ENCODE data around the gene SUMO4.

SUMO4 gene

DNA sequence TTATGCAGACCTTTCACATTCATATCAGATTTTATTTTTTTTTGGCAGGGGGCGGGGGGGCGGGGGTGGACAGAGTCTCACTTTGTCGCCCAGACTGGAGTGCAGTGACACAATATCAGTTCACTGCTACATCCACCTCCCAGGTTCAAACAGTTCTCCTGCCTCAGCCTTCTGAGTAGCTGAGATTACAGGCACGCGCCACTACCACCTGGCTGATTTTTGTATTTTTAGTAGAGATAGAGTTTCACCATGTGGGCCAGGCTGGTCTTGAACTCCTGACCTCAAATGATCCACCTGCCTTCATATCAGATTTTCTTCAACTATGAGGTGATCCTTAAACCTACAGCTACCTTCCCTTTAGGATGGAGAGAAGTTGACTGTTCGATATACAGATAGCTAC is 8.0 kb upstream of the SUMO4 start:
- no peak for DNase-seq

DNA sequence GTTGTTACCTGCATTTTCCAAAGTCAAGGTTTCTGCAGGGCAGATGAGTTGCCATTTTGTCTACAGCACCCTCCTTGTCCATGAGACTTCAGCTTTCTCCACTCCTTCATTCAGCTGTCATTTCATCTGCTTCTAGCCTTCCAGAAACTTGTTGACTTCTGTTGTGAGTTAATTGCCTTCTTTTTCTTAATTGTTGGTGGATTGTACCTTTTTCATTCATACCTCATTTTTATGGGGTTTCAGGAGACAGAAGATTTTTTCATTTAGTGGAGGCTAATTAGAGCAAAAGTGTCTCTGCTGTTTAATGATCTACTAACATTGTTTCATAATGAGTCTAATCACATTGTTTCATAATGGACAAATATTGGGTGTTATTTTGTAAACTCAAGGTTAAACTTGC is 7.5 kb upstream of the SUMO4 start:
- DNase-seq = no peak

DNA sequence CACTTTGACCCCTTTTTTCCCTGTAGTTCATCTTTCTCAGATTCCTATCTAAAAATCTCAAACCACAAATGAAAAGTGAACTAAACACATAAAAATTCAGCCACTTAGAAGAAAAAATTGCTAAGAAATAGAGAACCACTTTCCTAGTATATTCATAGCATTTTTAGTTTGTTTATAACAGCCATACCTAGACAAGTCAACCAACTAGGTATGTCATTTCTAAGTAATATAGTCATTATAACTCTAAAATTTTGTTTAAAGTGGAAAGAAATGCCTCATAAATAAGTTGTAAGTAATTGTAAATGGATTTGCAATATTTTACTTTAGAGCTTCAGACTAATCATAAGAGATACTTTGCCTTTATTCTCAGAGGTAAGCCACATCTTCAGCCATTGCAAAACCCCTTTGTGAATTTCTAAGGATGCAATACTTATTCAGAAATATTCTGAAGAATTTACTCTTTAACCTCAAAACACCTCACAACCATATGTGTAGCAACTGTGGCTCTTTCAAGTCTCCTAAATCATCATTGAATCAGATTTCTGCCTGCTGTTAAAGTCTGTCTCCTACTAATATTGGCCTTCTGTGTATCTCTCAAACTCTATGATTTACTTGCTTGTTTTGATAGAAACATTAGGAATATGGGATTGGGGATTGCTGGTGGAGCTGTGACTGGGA is 6.9 kb upstream of the SUMO4 start:
- no peak for DNase-seq

DNA sequence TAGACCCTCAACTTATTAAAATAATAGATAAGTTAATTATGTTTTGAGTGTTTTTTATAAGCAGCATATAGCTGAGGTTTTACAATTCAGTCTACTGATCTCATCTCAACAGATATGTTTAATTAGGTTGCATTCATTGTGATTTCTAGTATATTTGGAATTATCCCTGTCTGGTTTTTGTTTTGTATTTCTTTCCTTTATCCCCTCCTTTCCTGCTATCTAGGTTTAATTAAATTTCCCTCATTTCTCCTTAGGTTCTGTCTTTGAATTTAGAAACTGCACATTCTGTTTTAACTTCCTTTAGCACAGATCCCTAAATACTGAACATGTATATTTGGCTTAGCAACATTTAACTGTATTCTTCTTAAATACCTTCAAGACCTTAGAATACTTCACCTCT is 4.9 kb upstream of the SUMO4 start:
- DNase-seq = no peak

- no peak for DNase-seq
These were observed 2.7 kb upstream of the SUMO4 start for GRCh38 chr6:149397384-149397783.

DNA sequence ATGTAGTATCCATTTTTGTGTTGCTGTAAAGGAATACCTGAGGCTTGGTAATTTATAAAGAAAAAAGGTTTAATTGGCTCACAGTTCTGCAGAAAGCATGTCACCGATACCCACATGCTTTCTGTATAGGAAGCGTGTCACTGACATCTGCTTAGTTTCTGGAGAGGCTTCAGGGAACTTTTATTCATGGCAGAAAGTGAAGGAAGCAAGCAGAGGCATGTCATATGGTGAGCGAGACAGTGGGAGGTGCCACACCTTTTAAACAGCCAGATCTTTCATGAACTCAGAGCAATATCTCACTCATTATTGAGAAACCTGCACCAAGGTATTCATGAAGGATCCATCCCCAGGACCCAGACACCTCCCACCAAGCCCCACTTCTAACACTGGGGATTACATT is 3.5 kb downstream of the SUMO4 start:
- DNase-seq = no peak

GRCh38 chr6:149405823-149406765 is 6.0 kb downstream of the SUMO4 start:
- no peak for DNase-seq

DNA sequence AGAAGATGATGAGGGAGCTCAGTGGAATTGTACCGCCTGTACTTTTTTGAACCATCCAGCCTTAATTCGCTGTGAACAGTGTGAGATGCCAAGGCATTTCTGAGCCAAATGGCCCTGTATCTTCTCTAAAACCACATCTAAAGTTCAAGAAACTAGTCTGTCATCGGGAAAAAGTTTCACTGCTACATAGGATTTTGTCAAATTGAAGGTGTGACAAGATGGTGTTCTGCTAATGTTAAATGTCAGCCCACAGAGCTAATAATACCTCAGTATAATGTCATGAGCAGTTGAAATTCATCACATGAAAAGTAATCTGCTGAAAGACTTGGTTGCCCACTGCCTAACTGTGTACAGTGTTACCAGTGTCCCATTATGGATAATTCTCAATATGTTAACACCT is 9.6 kb downstream of the SUMO4 start:
- no peak for DNase-seq

- DNase-seq = no peak
These were observed 10.5 kb downstream of the SUMO4 start for GRCh38 chr6:149410557-149410956.

DNA sequence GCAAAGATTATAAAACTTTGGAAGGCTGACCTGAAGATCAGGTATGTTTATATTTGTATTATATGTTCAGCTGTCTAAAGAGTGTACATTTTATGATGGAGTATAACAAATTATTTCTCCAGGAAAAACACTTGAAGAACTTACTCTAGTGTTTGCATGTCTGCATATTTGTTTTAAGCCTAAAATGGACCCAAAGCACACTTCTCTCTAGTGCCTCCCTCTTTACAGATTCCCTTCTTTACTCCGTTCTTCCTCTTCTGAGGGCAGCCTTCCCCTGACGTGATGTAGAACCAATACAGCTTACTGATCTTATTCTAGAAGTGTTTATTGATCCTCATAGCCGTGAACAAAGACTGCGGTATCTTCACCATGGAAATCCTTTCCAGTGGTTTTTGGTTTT is 13.9 kb downstream of the SUMO4 start:
- no peak for DNase-seq

DNA sequence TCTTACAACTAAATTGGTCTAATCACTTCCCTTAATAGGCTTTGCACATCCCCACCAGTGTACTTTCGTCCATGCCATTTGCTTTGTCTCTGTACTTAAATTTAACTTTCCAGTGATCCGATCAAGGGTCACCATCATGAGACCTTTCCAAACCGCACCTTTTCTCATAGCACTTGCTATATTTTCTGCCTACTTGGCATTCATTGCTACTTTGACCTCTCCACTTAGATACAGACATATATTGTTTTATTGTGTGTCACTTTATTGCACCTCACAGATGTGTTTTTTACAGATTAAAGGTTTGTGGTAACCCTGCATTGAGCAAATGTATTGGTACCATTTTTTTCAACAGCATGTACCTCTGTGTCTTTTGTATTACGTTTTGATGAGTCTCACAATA is 14.8 kb downstream of the SUMO4 start:
- DNase-seq = no peak

DNA sequence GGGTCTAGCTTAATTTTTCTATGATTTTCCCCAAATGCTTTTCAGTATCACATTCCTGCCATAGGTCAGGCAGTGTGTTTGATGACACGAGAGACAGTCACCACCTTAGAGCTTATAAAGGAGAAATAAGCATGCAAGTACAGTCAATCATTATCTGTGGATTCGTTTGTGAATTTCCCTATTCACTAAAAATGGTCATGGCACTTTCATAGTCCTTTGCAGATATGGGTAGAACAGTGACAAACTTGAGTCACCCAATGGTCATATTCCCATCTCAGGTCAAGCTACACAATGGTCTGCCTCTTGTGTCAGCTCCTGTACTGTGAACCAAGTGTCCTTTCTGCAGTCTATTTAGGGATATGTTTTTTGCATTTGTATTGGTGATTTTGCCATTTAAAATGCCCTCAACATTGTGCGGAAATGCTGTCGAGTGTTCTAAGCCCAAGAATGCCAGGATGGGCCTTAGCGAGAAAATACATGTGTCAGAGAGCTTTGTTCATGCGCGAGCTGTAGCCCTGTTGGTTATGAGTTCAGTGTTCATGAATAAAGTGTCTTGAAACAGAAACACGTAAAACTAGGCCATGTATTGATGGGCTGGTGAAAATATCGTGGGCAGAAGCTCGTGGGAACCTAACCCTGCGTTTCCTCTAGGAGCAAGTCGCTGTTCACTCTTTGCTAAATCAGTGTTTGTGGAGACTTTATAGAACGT is 19.8 kb downstream of the SUMO4 start:
- DNase-seq = no peak

GRCh38 chr6:149421132-149421531 is 21.1 kb downstream of the SUMO4 start:
- no peak for DNase-seq

- DNase-seq = no peak
These were observed 22.5 kb downstream of the SUMO4 start for GRCh38 chr6:149422581-149422980.

- DNase-seq = no peak
These were observed 23.9 kb downstream of the SUMO4 start for GRCh38 chr6:149423964-149424440.

GRCh38 chr6:149425224-149425623 is 25.2 kb downstream of the SUMO4 start:
- DNase-seq = no peak

- DNase-seq = no peak
These were observed 25.7 kb downstream of the SUMO4 start for GRCh38 chr6:149425754-149426153.

GRCh38 chr6:149428606-149429005 is 28.5 kb downstream of the SUMO4 start:
- DNase-seq = no peak

DNA sequence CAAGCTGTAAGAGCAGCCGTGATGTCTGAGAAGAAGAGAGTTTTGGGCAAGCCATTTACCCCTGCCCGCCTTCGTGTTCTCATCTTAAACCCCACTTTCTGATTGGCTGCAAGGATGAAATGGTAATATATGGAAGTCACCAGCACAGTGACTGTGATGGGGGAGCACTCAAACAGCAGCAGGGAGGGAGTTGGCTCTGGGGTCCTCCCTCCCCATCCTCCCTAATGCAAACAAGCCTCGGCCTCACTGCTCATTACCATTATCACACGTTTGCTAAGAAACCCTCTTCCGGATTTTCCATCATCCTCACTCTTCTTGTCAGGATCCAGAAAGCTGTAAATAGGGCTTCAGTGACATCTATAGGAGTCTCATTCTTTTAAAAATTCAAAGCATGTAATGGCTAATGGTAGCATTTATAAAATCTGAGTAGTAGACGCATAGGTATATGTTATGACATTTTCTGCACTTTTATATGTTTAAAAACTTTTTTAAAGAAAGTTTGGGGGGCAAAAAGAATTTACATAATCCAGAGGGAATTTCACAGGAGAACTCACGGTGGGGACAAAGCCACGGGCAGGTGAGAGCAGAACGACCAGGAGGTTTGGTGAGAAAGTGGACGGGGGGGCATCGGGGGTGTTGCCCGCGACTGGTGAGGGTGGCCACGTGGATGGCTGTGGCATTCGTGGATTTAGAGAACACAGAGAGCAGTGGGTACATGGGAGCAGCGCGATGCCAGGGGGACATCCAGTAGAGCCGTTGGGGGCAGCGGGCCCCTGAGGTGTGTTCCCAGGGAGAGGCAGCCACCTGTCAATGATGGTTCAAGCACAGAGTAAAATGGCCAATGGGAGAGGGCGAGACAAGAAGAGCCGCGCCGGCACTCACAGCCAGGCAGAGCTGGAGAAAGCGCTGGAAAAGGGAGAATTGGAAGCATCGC is 29.6 kb downstream of the SUMO4 start:
- no peak for DNase-seq

- DNase-seq = peak; percentile 44 to 83
These were observed 32.1 kb downstream of the SUMO4 start for GRCh38 chr6:149431905-149432775.

- no peak for DNase-seq
These were observed 33.3 kb downstream of the SUMO4 start for GRCh38 chr6:149433405-149433804.
